GM19455 (cell line): ENCODE results near the gene DUOXA2.
"Not testable (repeated sequence)": the region's sequence is repeated elsewhere in the genome, so short reads cannot be mapped to it uniquely, and the experiment has no call there.

Experiments
- ATAC-seq: cut with Tn5 transposase; IDR thresholded peaks from one replicate; pipeline ENCODE4 v1.9.1; 2021; ENCODE audit not compliant: unreplicated experiment

DUOXA2 gene

DNA sequence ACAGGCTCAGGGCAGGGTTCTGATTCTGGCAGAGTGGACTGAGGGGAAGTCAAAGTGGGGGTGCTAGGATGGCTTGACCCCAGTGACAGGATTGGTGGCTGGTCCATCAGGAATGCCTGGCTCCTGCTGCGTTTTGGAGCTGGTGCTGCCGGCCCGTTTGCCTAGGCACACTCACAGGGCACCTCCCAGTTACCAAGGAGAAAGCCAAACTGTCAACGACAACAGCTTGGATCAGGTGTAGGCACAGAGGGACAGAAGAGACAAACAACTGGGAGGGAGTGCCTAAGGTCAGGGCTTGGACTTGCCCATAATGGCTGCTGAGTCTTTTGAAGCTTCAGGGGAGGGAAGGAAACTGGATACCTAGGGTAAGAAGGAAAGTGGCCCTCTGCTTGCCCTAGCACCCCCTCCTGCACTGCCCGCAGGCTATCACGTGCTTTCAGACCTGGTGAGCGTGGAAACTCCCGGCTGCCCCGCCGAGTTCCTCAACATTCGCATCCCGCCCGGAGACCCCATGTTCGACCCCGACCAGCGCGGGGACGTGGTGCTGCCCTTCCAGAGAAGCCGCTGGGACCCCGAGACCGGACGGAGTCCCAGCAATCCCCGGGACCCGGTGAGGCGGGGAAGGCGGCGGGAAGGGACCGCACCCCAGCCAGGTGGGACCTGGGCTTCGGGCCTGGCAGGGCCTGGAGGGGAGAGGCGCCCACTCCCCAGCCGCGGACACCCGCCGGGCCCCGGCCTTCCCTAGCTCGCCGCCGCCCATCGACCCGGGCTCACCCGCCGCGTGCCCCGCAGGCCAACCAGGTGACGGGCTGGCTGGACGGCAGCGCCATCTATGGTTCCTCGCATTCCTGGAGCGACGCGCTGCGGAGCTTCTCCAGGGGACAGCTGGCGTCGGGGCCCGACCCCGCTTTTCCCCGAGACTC, 20.8 kb downstream of the DUOXA2 start:
- ATAC-seq = no peak

DNA sequence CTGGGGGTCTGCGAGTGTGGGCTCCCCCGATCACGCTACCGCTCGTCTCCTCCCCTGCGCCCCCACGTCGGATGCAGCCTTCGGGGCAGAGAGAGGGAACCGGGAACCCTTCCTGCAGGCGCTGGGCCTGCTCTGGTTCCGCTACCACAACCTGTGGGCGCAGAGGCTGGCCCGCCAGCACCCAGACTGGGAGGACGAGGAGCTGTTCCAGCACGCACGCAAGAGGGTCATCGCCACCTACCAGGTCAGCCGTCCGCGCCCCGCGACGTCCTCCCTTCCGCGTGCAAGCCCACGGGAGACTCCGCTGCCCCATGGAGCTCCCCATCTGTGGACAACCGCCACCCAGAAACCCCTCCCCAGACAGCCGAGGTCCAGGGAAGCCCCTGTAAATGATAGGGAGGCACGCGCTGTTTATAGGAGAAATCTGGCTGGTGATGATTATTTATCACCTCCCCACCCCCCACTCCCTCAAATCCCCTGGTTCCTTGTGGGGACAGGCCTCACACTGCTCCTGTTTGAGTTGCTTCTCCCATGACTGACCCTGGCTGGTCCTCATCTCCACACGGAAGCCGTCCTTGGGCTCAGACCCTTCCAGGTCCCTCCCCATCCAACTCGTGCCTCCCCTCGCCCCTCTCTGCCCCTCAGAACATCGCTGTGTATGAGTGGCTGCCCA, 21.7 kb downstream of the DUOXA2 start:
- ATAC-seq = not testable (repeated sequence)

DNA sequence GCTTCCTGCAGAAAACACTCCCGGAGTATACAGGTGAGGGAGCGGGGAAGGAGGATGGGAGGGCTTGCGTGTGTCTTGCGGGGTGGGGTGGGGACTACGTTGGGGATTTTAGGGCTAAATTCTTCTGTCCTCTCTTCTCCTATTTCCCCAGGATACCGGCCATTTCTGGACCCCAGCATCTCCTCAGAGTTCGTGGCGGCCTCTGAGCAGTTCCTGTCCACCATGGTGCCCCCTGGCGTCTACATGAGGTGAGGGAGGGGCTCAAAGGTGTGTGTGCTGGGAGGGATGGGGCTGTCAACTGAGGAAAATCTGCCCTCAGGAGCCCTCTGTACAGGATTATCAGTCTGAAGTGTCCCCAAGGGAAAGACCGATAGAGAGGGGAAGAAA, 22.2 kb downstream of the DUOXA2 start:
- no peak for ATAC-seq

DNA sequence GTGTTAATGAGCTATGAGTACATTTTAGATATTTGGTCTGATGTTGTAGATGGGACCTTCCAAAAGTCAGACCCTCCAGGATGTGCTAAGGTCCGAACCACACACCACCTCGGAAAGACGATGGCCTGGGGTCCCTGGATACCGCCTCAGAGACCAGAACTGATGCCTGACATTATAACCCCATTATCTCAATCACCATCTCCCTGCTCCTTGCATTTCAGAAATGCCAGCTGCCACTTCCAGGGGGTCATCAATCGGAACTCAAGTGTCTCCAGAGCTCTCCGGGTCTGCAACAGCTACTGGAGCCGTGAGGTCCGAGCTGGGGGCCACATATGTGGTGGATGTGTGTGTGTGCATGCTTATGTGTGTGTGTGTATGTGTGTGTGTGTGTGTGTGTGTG, 23.6 kb downstream of the DUOXA2 start:
- no peak for ATAC-seq

DNA sequence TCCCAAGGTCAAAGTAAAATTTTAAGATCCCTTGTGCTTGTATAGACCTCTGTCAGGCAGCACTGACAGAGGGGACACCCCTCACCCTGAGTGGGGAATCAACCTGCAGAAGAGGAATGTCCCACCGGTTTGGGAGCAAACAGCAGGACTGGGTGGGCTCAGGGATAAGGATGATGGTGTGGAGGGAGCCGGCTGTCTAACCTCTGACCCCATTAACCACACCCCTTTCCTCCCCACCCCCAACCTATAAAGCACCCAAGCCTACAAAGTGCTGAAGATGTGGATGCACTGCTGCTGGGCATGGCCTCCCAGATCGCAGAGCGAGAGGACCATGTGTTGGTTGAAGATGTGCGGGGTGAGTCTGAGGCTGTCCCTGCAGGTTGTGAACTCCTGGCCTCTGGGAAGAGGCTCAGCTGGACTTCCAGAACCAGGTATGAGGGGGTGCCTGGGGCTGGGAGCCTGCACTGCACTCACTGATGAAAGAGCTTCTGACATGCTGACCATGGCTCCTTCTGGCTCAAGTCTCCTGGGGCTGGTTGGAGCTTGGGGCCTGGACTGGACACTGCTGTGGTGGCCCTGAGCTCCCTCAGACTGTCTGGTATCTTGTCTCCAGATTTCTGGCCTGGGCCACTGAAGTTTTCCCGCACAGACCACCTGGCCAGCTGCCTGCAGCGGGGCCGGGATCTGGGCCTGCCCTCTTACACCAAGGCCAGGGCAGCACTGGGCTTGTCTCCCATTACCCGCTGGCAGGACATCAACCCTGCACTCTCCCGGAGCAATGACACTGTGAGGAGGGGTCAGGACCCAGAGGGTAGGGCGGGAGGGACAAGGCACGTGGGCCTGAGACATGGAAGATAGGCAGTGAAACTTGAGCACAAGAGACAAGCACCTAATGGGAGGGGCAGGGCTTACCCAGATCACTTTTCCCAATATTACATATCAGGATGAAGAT, 25.0 kb downstream of the DUOXA2 start:
- no peak for ATAC-seq

DNA sequence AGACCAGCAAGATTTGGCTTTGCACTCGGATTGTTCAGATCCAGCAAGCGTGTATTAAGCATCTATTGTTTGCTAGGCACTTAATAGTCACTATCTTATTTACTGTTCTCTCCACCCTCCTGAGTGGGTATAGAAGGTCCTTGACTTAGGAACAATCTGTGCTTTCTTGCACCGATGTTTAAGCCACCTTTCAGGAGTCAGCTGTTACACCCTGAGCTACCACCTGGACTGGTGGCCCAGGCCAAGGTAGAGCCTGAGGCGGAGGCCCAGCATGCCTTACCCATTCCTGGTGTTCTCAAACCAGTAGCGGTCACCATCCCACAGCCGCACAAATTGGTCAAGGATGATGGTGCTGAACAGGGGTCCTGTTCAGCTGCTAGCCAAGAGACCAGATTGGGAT, 25.6 kb downstream of the DUOXA2 start:
- ATAC-seq = no peak

DNA sequence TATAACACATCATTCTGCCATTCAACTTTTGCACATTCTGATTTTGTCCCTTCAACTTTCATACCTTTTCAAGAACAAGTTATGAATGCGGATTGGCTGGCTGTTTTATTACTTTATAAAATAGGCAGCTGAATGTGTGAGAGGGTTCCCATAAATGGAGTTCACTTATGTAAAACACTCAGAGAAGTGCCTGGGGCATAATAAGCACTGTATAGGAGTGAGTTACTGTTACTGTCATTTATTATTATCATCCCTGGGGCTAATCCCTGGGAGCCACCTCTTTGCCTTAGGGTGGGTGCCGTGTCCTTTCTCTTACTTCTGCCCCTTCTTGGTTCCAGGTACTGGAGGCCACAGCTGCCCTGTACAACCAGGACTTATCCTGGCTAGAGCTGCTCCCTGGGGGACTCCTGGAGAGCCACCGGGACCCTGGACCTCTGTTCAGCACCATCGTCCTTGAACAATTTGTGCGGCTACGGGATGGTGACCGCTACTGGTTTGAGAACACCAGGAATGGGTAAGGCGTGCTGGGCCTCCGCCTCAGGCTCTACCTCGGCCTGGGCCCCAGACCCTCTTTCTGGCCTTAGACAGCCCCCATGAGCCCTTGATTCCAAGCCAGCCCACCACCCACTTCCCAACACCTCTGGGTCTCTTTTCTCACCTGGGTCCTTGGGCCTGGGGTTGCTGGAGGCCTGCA, 26.6 kb downstream of the DUOXA2 start:
- no peak for ATAC-seq

DNA sequence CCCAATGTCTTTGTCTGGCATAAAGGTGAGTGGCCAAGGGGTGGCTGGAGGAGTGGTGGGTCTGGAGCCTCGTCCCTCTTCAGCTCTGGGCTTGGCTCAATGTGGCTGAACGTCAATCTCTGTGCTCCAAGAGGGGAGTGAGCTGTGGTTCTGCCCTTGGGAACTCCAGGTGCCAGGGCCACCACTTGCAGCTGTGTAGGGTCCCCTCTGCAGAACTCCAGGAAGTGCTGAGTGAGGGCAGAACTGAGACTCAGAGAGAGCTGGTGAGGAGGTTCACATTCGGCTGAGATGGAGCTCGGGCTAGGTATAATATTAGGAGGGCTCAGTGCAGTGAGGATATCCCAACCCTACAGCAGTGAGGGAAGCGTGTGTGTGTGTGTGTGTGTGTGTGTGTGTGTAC, 27.3 kb downstream of the DUOXA2 start:
- no peak for ATAC-seq

DNA sequence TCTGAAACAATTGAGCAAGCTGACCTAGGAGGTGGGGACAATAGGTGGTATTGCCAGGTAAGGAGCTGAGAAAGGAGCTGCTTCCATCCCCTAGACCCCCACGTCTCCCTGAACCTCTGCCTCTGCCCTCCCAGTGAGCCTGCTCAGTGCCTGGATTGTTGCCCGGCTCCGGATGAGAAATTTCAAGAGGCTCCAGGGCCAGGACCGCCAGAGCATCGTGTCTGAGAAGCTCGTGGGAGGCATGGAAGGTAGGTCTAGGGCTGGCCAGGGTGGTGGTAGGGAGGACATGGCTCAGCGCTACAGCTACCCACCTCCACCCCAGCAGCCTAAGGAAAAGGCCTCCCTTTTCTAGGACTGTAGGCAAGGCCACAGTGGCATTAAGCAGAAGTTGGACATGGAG, 28.9 kb downstream of the DUOXA2 start:
- no peak for ATAC-seq

DNA sequence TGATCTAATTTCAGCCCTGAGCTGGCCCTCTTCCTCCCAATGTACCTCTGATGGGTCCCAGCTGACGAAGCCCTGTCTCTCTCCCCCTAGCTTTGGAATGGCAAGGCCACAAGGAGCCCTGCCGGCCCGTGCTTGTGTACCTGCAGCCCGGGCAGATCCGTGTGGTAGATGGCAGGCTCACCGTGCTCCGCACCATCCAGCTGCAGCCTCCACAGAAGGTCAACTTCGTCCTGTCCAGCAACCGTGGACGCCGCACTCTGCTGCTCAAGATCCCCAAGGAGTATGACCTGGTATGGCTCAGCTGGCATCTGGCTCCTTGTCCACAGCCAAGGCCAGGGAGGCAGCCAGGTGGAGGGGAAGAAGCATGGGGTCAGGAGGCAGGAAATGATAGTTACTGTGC, 29.8 kb downstream of the DUOXA2 start:
- ATAC-seq = no peak

DNA sequence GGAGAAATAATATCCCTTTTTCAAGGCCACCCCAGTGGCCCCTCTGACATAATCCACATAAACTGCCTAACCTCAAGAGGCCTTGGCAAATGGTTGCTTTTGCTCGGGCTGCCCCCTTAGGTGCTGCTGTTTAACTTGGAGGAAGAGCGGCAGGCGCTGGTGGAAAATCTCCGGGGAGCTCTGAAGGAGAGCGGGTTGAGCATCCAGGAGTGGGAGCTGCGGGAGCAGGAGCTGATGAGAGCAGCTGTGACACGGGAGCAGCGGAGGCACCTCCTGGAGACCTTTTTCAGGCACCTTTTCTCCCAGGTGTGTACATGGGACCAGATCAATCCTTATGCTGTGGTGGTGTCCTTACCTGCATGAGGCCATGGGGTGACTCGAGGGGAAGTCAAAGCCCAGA, 30.6 kb downstream of the DUOXA2 start:
- ATAC-seq = no peak

DNA sequence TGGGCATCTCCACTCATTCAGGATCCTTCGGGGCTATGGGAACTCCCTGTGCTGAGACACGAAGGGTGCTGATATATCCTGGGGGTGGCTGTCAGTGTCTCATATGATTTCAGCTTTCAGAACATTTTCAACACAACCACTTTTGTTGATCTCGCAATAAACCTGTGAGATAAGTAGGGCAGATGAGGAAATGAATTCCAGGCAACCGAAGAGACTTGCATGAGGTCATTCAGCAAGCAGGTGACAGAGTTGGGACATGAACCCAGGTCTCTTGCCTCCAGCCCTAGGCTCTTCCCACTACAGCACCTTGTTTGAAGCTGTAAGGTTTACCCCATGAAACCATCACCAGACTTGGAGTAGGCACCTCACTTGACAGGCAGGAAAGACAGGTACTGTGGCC, 32.3 kb downstream of the DUOXA2 start:
- no peak for ATAC-seq

DNA sequence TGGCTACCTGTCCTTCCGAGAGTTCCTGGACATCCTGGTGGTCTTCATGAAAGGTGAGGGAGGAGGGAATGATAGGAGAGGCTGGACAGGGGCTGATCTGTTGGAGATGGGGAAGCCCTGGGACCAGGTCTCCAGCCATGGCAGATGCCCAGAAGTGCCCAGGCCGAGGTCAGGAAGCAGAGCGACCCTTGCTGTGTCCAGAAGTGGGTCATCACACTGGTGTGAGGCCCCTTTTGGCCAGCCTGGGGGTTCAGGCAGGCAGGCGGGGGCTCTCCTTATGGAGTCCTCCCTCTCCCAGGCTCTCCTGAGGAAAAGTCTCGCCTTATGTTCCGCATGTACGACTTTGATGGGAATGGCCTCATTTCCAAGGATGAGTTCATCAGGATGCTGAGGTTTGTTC, 33.5 kb downstream of the DUOXA2 start:
- ATAC-seq = no peak

DNA sequence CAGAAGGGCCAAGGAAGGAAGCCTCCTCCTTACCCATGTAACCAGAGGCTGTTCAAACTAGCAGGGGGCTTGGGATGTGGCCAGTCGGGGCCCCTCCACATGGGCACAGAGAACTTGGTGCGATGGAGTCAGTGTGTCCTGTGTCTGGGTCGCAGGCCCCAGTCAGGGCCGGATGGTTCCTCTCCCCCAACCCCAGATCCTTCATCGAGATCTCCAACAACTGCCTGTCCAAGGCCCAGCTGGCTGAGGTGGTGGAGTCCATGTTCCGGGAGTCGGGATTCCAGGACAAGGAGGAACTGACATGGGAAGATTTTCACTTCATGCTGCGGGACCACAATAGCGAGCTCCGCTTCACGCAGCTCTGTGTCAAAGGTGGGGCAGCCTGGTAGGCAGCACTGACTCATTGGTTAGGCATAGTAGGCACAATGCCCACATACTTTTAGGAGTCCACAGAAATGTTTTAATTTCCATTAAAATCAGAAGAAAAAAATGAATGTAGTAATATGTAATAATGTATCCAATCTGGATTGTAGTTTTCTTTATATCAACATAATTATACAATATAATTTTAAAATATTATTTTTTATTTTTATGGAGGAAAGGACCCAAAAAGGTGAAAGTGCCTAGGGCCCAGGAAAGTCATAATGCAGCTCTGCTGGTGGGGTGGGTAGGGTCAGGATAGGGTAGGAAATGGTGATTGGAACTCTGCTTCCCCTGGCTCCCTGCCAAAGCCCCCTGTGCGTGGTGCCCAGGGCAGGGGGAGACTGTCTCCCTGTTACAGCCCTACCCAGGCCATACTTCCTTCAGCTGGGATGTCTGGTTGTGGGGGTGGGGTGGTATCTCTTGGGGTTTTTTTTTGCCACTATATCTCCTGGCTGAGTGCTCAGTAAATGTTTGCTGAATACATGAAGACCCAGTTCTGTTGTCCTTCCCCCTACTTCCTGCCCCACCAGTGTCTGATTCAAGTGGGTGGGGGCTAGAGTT, 34.2 kb downstream of the DUOXA2 start:
- no peak for ATAC-seq

DNA sequence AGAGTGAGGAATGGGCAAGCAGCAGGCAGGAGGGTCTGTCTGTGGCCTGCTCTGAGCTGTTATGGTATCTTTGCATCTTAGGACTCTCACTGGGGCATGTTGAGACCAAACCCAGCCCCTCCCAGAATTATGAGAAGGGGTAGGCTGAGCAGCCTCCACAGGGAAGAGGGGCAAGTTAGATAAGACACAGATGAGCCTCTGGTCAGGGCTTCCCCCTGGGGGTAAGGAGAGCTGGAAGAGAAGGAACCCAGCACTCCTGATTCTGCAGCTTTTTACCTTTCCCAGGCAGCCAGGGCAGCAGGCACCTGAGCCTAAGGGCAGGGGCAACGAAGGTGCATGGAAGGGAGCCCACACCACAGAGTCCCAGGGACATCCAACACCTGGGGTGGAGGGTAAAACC, 34.9 kb downstream of the DUOXA2 start:
- ATAC-seq = no peak

DNA sequence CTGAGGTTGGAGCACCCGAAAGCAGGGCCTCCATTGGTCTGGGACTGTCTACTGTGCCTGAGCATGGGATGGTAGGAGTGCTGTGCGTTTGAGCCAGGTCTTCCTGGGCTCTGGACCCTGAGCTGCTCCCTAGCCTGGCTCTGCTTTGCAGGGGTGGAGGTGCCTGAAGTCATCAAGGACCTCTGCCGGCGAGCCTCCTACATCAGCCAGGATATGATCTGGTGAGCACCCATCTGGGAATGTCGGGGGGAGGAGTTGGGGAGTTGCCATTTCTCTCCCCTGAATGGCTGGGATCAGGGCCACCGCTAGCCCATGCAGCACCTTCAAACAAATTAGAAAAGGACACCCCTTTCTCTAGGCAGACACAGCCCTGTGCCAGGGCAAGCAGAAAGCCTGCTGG, 36.4 kb downstream of the DUOXA2 start:
- no peak for ATAC-seq

DNA sequence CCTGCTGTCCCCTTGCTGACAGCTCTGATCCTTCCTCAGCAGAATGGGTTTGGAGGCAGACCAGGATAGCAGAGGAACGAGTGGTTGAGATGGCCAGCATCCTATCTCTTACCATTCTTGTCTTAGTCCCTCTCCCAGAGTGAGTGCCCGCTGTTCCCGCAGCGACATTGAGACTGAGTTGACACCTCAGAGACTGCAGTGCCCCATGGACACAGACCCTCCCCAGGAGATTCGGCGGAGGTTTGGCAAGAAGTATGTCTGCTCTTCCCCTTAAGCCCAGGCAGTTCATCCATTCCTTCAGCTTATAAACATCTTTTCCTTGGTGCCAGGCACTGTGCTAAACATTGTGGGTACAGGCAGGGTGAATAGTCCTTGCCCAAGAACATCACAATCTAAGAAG, 36.9 kb downstream of the DUOXA2 start:
- no peak for ATAC-seq

DNA sequence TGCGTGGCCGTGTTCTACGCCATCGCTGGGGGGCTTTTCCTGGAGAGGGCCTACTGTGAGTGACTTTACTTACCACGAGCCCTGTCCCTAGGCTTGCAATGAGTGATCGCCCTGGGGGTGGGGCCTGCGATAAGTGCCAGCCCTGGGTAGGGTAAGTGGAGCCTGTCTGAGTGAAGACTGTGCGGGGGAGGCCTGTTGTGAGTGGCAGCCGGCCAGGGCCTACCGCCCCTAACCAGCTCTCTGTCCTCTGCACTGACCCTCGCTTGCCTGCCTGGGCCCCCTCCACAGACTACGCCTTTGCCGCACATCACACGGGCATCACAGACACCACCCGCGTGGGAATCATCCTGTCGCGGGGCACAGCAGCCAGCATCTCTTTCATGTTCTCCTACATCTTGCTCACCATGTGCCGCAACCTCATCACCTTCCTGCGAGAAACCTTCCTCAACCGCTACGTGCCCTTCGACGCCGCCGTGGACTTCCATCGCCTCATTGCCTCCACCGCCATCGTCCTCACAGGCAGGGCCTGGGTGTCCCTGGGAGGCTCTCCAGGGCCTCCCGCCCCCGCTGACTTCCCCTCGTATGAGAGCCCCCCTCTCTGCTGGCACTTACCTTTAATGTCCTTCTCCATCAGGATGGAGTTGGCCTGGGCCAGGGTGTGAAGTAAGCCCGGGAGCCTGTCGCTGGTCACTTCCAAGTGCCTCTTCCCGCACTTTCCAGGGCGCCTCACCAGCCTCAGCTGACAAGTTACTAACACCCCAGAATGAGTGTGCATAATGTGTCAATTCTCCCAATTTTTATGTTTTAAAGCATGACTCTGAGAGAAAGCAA, 38.1 kb downstream of the DUOXA2 start:
- ATAC-seq = no peak

DNA sequence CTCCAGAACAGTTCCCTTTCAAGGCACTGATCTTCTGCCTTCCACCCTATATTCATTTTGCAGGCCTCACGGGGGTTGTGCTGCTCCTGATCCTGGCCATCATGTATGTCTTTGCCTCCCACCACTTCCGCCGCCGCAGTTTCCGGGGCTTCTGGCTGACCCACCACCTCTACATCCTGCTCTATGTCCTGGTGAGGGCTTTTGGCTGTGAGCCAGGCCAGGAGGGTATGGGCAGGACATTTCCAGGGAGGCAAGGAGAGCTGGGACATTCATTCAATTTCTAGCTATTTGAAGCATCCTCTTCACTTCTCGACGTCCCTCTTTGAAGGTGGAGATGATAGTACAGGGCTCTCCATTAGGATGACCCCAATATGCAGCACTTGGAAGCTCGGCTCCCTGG, 41.6 kb downstream of the DUOXA2 start:
- ATAC-seq = no peak
